Mononuclear cell (primary cell): Measurements from ENCODE around the gene ARX. TPM values are rescaled to one million over a fixed set of nuclear protein-coding genes. Genes with fewer than 3 reads are reported as not detected.

Experiments
- H3K27me3 ChIP-seq: 2 replicates; pipeline ENCODE4 v1.6.0; 2011; ENCODE audit warnings: low read length, control low read depth; ENCODE audit not compliant: insufficient read depth
- H3K4me1 ChIP-seq: 2 replicates; pipeline ENCODE4 v1.5.1; 2011; ENCODE audit warnings: mild to moderate bottlenecking, low read length, control low read depth; ENCODE audit not compliant: insufficient read depth
- H3K4me3 ChIP-seq: 2 replicates; pipeline ENCODE4 v1.5.1; 2011; ENCODE audit warnings: mild to moderate bottlenecking, low read length, moderate library complexity
- H3K9me3 ChIP-seq: 2 replicates; pipeline ENCODE4 v1.5.1; 2011; ENCODE audit warnings: low read depth, mild to moderate bottlenecking, control low read depth, low read length
- total RNA-seq: library from RNA; depleted of rRNA; stranded (reverse); fragments of >200 nt; gene quantifications from one replicate; pipeline ENCODE4 v1.2.3, GENCODE V29; 2012

Gene ARX
- under 0.01 TPM for total RNA-seq

- peaks cover 80% of the 10 kb centered on the region for H3K27me3 ChIP-seq
- no peaks in the 10 kb centered on the region for H3K9me3 ChIP-seq
- H3K4me1 ChIP-seq, result peaks cover 11% of the 10 kb centered on the region
- no peak within 1 kb of the TSS for H3K4me3 ChIP-seq
Observed at GRCh38 chrX:25015486-25016360, at the start of gene ARX. TSS of gene ARX (minus strand) at chrX:25015965. CDS start at chrX:25015737, 228 bp downstream.

- H3K9me3 ChIP-seq, result no peaks in the 10 kb centered on the region
- no peaks in the 10 kb centered on the region for H3K4me1 ChIP-seq
- H3K27me3 ChIP-seq, result no peaks in the 10 kb centered on the region
- no peak overlapping the region for H3K4me3 ChIP-seq
Observed at GRCh38 chrX:25059273-25059672, 43.5 kb upstream of the ARX start.

GRCh38 chrX:25052798-25053534, 37.2 kb upstream of the ARX start:
- Histone ChIP-seq H3K4me3 (no peak overlapping the region), H3K4me1 (peaks cover 6% of the 10 kb centered on the region), H3K9me3 (no peaks in the 10 kb centered on the region), H3K27me3 (no peaks in the 10 kb centered on the region)

GRCh38 chrX:25049971-25050370, 34.2 kb upstream of the ARX start:
- Histone ChIP-seq H3K27me3 (no peaks in the 10 kb centered on the region), H3K9me3 (no peaks in the 10 kb centered on the region), H3K4me3 (no peak overlapping the region), H3K4me1 (peaks cover 6% of the 10 kb centered on the region)

GRCh38 chrX:25049357-25049756, 33.6 kb upstream of the ARX start:
- H3K4me3 ChIP-seq, result no peak overlapping the region
- H3K9me3 ChIP-seq, result no peaks in the 10 kb centered on the region
- no peaks in the 10 kb centered on the region for H3K27me3 ChIP-seq
- peaks cover 6% of the 10 kb centered on the region for H3K4me1 ChIP-seq

- Histone ChIP-seq H3K9me3 (no peaks in the 10 kb centered on the region), H3K4me3 (no peak overlapping the region), H3K4me1 (peaks cover 6% of the 10 kb centered on the region), H3K27me3 (no peaks in the 10 kb centered on the region)
Observed at GRCh38 chrX:25048178-25048577, 32.4 kb upstream of the ARX start.

- H3K27me3 ChIP-seq, result no peaks in the 10 kb centered on the region
- no peaks in the 10 kb centered on the region for H3K4me1 ChIP-seq
- no peak overlapping the region for H3K4me3 ChIP-seq
- H3K9me3 ChIP-seq, result no peaks in the 10 kb centered on the region
Observed at GRCh38 chrX:25043192-25043591, 27.4 kb upstream of the ARX start.

GRCh38 chrX:25039036-25039435, 23.3 kb upstream of the ARX start:
- H3K27me3 ChIP-seq, result no peaks in the 10 kb centered on the region
- no peak overlapping the region for H3K4me3 ChIP-seq
- H3K4me1 ChIP-seq, result no peaks in the 10 kb centered on the region
- no peaks in the 10 kb centered on the region for H3K9me3 ChIP-seq

- no peak overlapping the region for H3K4me3 ChIP-seq
- no peaks in the 10 kb centered on the region for H3K9me3 ChIP-seq
Observed at GRCh38 chrX:25034889-25035288, 19.1 kb upstream of the ARX start.

GRCh38 chrX:25029288-25029825, 13.6 kb upstream of the ARX start:
- Histone ChIP-seq H3K4me3 (no peak overlapping the region), H3K27me3 (peaks cover 7% of the 10 kb centered on the region), H3K9me3 (no peaks in the 10 kb centered on the region), H3K4me1 (no peaks in the 10 kb centered on the region)

More at GRCh38 chrX:25034889-25035288, 19.1 kb upstream of the ARX start:
- Histone ChIP-seq H3K4me1 (no peaks in the 10 kb centered on the region), H3K27me3 (no peaks in the 10 kb centered on the region)

GRCh38 chrX:25028726-25029125, 13.0 kb upstream of the ARX start:
- Histone ChIP-seq H3K27me3 (peaks cover 13% of the 10 kb centered on the region), H3K9me3 (no peaks in the 10 kb centered on the region), H3K4me3 (no peak overlapping the region), H3K4me1 (no peaks in the 10 kb centered on the region)

GRCh38 chrX:25026576-25026975, 10.8 kb upstream of the ARX start:
- Histone ChIP-seq H3K4me3 (no peak overlapping the region), H3K9me3 (no peaks in the 10 kb centered on the region), H3K27me3 (peaks cover 33% of the 10 kb centered on the region), H3K4me1 (no peaks in the 10 kb centered on the region)

- Histone ChIP-seq H3K4me1 (peaks cover 9% of the 10 kb centered on the region), H3K27me3 (peaks cover 40% of the 10 kb centered on the region), H3K9me3 (no peaks in the 10 kb centered on the region), H3K4me3 (no peak overlapping the region)
Observed at GRCh38 chrX:25025615-25026014, 9.8 kb upstream of the ARX start.

GRCh38 chrX:25023908-25024307, 8.1 kb upstream of the ARX start:
- H3K4me1 ChIP-seq, result peaks cover 19% of the 10 kb centered on the region
- no peak overlapping the region for H3K4me3 ChIP-seq
- H3K27me3 ChIP-seq, result peaks cover 57% of the 10 kb centered on the region
- no peaks in the 10 kb centered on the region for H3K9me3 ChIP-seq
